Activated gamma-delta T cell treated with Interleukin-2 at 50 U/mL for 16 hours (primary cell): ENCODE data around the gene NUP107.
"Not testable (repeated sequence)": the region's sequence is repeated elsewhere in the genome, so short reads cannot be mapped to it uniquely, and the experiment has no call there.

ENCODE experiments used
- DNase-seq: peaks from one replicate; pipeline ENCODE4 v3.0.0-alpha.2; 2020

NUP107 gene

GRCh38 chr12:68686595-68687521, at the start of gene NUP107:
Gene NUP107, plus strand, starts transcription at chr12:68686978. Its CDS starts 88 bp downstream, at chr12:68687066.
- DNase-seq = peak; percentile 97

GRCh38 chr12:68637439-68637838, 49.3 kb upstream of the NUP107 start:
- DNase-seq = not testable (repeated sequence)

- no peak for DNase-seq
Measured at GRCh38 chr12:68638171-68638570, 48.6 kb upstream of the NUP107 start.

GRCh38 chr12:68638721-68639395, 47.9 kb upstream of the NUP107 start:
- DNase-seq = no peak

GRCh38 chr12:68639396-68639767, 47.4 kb upstream of the NUP107 start:
- no peak for DNase-seq

- peak; percentile 14 for DNase-seq
Measured at GRCh38 chr12:68641138-68641537, 45.6 kb upstream of the NUP107 start.

GRCh38 chr12:68646484-68646883, 40.3 kb upstream of the NUP107 start:
- no peak for DNase-seq

- no peak for DNase-seq
Measured at GRCh38 chr12:68647507-68647906, 39.3 kb upstream of the NUP107 start.

GRCh38 chr12:68648179-68648578, 38.6 kb upstream of the NUP107 start:
- no peak for DNase-seq

- DNase-seq = no peak
Measured at GRCh38 chr12:68665016-68665569, 21.7 kb upstream of the NUP107 start.

GRCh38 chr12:68667291-68667690, 19.5 kb upstream of the NUP107 start:
- DNase-seq = no peak

- DNase-seq = no peak
Measured at GRCh38 chr12:68667896-68668295, 18.9 kb upstream of the NUP107 start.

- DNase-seq = no peak
Measured at GRCh38 chr12:68671179-68671578, 15.6 kb upstream of the NUP107 start.

GRCh38 chr12:68673788-68674187, 13.0 kb upstream of the NUP107 start:
- no peak for DNase-seq

- DNase-seq = no peak
Measured at GRCh38 chr12:68674376-68674775, 12.4 kb upstream of the NUP107 start.

GRCh38 chr12:68675101-68675842, 11.5 kb upstream of the NUP107 start:
- peak; percentile 80 for DNase-seq

GRCh38 chr12:68676854-68677253, 9.9 kb upstream of the NUP107 start:
- DNase-seq = not testable (repeated sequence)

- no peak for DNase-seq
Measured at GRCh38 chr12:68686262-68686594, 550 bp upstream of the NUP107 start.

- no peak for DNase-seq
Measured at GRCh38 chr12:68695454-68695853, 8.7 kb downstream of the NUP107 start.

GRCh38 chr12:68699486-68699885, 12.7 kb downstream of the NUP107 start:
- no peak for DNase-seq

GRCh38 chr12:68727776-68728175, 41.0 kb downstream of the NUP107 start:
- DNase-seq = no peak

- no peak for DNase-seq
Measured at GRCh38 chr12:68733661-68734071, 46.9 kb downstream of the NUP107 start.

- no peak for DNase-seq
Measured at GRCh38 chr12:68739891-68740290, 53.1 kb downstream of the NUP107 start.
